ENCODE results near the gene KIF2A.

KIF2A gene

DNA sequence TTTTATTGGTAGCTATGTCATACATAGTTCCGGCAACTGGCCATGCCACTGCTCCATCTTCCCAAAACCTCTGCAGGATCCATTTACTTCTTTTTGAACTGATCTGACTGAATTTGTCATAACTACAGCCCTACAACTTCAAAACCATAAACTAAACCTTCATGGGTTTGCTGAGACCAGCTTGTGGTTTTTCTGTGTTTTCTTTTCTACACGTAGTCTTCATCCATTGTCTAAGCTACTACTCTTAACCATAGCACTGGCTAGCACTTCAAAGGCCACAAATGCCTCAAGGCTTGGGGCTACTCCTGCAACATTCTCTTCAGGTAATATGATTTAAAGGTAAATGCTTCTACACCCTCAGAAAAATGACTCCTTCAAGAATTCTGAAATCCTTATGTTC is 9.0 kb upstream of the KIF2A start:
- DNase-seq = peak; percentile 31

DNA sequence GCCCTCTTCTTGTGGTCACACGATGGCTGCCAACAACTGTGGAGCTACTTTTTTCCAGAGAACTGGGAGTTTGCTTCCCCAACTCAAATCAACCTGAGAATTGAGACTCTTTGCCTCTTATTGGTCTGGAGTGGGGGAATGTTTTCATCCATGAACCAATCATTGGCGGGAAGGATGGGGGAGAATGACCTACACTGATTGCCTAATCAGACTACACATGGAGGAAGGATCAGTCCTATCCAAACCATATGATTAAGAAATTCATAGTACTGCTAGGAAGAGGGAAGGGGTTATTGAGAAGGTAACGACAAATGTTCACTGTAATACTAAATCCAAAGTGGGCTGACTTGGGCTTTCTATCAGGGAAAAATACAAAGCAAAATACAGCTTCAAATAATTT is 7.9 kb upstream of the KIF2A start:
- DNase-seq = no peak

DNA sequence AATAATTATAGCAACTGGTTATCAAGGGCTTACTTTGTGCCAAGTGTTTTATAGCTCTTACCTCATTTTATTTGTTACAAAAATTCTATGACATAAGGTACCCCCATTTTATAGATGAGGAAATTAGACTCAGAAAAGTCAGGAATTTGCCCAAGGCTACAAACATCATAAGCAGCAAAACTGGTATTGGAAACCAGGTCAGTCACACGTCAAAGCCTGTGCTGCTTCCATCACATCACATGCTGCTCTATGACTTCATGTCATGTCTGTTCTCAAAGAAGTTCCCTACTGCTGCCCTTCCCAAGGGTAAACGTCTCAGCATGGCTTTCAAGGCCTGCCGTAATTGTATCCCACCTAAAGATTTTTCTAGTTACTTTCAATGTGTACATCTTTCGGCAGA is 6.9 kb upstream of the KIF2A start:
- no peak for DNase-seq

DNA sequence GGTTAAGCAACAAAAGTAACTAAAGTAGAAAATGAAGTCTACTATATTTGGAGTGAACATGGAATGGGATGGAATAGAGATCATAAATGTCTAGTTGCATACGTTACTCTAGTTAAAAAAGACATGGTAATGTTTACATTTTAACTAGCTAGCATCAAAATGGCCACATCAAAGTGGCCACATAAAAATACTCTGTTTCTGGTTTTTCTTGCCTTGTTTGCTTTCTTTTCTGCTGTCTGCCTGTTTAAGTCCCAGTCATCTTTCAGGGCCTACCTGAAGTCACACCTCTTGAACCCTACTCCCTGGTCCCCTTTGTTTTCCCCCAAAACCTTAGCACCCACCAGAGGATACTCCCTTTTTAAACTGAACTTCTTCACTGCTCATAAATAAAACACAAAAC is 6.4 kb upstream of the KIF2A start:
- DNase-seq = peak; percentile 77

DNA sequence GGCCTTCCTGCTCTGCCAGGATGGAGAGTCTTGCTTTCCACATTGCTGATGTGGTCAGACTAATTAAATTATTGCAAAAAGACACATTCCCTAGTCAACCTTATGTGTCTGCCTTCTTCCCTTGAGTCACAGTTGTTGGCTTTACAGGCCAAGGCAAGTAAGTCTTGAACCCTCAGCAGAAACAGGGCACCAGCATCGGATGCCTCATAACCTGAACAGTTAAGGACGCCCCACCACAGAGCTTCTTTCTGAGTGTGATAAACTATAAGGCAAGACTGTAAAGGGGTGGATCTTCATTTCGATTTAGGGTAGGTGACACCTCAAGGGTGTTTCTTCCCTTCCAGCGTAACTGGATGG is 670 bp upstream of the KIF2A start:
- no peak for DNase-seq

DNA sequence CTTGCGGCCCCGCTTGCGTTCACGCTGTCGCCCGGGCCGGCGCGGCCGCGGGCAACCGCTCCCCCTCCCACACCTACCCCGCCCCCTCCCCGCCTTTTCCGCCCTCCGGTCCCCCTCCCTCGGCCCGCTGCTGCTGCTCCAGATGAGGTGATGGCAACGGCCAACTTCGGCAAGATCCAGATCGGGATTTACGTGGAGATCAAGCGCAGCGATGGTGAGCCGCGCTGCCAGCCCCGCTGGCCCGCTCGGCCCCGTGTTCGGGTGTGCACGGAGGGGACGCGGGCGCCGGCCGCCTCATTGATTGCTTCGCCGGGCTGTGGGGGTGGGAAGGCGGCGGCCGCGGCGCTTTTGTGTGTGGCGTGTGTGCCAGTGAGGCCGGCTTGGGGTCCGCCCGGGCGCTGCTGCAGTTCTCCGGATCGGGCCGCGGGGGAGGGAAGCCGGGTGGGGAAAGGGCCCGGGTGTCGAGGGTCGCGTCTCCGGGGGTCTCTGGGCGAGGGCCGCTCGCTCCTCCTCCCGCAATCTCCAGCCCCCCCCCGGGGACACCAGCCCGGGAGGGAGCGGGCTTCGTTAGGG is 403 bp downstream of the KIF2A start:
- DNase-seq = no peak

DNA sequence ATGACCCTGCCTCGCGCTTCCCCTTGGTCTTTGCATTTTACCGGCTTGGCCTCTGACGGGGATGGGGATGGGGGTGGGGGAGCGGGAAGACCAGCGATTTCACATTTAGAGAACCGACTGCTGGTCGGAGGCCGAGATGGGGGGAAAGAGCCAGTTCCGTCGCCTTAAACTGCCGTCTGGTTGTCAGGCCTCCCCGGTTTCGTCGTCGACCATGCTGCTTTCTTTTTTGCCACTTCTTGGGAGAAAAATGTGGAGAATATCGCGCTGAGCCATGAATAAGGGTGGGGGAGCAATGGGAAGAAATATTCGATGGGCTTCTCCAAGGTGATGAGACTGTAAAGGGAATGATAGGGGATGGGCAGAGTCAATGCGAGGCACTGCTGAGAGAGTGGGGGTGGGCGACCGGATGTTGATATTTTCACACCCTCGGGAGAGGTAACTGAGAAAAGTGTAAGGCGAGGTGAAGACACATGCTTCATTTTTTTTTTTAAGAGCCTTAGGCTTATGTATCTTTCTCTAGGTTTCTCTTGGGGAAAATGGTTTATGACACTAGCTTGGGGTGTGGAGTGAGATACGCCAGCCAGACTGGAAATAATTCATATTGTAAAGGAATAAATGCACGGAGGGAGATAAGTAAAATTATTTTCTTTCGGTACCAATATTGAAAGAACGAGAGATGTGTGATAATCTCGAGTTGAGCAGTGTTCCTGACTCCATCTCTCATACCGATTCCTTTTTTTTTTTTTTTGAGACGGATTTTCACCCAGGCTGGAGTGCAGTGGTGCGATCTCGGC is 1.1 kb downstream of the KIF2A start:
- peak; percentile 60 for DNase-seq

DNA sequence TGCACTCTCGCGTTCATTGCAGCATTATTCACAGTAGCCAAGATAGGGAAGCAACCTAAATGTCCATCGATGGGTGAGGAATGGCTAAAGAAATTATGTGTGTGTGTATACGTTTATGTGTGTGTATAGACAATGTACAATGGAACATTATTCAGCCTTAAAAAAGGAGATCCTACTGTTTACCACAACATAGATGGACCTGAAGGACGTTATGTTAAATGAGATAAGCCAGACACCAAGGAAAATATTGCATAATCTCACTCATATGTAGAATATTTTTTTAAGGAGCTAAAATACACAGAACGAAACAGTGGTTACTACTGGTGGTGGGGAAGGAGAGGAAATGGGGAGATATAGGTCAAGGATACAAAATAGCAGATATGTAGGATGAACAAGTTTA is 2.4 kb downstream of the KIF2A start:
- DNase-seq = no peak

DNA sequence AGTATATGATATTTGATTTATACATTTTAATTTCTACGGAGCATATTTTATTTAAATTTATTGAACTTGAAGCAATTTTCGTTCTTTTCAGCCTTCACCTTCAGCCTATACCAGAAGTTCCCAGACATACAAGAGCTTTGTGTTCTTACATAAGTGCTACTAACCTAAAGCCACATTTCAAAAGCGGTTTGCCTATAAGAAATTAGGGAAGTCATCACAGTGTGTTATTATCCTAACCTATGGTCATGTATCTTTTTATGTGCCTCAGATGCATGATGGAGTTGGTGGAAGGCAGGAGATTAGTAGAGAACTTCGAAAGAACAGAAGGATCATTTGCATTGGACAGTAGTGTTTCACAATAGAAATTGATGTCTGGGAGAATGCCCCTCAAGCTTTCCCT is 3.1 kb downstream of the KIF2A start:
- DNase-seq = no peak

DNA sequence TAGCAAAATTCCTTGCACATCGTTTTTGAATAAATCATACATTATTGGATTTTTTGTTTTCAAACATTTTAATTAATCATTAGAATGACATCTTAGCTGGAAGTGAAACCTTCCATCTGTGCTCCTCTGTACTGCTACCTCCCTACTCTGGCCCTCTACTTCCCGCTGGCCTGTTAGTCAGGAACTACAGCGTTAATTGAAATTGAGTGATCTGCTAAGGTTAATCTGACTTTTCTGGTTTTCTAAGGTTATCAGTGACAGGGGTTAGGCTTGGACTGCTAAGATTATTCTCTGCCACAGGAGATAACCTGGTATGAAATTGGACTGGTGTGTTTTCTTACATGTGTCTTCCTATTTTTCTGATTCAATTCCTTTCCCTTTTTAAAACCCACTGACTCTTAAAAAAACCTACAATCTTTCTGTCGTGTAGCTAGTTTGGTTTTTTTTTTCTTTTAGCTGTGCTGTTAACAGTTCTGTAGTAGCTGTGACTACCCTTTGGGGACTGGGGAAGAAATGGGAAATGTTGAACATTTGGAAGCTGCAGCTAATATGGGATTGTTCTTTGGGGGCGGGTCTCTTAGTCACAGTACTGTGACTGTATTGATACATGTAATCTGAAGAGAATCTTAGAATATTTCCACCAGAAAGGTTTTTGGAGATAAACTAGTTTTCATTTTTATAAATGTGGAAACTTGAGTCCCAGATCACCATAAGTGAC is 4.6 kb downstream of the KIF2A start:
- DNase-seq = no peak

DNA sequence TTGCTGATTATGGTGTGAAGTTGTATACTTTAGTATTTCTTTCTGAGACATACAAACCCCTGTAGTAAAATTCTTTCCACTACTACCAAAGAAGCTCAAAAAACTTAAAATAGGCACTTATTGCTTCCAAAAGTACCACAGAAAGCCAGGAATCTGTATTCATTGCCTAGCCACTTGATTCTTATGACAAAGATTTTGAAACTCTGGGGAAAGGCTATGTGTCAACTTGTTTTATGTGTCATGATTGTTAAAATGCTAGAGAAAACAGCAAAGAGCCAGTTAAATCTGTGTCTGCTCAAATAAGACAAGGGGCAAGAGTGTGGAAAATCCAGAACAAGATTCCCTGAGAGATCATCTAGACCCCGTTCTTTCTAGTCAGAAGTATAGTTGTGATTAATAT is 6.0 kb downstream of the KIF2A start:
- no peak for DNase-seq

DNA sequence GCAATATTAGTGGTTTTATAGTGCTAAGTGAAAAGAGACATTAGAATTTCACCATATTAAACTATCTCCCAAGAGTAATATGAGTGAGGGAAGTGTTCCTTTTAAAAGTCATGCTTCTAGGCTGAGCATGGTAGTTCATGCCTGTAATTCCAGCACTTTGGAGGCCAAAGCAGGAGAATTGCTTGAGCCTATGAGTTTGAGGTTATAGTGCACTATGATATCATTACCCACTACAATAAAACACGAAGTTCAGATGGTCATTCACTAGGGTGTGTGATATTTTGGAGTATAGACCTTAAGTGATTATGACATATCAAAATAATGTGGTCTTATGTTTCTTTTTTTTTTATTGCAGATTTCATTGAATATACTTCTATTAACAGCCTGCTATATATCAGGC is 6.7 kb downstream of the KIF2A start:
- DNase-seq = no peak

DNA sequence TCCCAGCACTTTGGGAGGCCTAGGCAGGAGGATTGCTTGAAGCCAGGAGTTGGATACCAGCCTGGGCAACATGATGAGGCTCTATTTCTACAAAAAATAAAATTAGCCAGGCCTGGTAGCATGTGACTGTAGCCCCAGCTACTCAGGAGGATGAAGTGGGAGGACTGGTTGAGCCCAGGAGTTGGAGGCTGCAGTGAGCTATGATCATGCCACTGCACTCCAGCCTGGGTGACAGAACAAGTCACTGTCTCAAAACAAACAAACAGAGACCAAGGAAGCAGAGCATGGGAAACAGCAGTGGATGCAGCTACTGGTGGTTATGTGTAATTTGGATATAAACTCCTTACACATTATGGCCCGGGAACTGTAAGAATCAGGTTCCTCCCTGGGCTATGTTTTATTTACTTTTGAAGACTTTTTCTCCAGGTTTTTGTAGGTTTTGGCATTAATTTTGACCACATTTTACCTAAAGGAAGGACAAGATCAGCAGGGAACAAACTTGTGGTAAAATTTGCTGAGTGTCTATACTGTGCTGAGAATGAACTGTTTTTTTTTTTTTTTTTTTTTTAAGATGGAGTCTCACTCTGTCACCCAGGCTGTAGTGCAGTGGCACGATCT is 8.3 kb downstream of the KIF2A start:
- DNase-seq = no peak

DNA sequence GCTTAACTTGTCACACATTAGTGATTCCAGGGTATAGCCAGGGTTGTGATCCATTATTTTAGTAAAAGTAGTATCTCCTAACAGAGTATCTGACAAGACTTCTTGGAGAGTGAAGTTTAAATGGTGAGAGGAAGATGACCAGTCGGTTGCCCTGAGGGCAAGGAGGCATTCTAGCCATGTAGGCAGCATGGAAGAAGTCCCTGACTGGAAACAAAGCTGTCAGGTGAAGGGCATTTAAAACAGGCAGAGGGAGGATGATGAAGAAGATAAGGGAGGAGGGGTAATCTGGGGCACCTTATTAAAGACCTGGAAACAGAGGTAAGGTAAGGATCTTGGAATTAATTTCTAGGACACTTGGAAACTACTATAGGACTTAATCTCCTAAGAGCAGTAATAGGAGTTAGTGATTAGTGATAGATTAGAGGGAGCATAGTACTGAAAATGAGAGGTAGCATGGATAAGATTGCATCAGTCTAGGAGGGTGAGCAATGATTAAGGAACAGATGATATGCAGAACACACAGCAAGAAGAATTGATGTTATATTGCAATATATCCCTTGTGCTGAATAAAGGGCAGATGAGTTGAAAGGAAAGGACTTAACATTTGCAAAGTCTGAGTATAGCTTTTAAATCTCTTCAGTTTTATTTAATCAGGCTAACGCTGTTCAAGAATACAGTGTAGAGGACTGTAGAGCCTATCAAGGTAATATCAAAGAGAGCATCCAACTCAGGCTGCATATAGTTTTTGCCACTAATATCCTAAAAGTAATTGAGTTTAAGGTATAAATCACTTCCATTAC is 9.6 kb downstream of the KIF2A start:
- no peak for DNase-seq

DNA sequence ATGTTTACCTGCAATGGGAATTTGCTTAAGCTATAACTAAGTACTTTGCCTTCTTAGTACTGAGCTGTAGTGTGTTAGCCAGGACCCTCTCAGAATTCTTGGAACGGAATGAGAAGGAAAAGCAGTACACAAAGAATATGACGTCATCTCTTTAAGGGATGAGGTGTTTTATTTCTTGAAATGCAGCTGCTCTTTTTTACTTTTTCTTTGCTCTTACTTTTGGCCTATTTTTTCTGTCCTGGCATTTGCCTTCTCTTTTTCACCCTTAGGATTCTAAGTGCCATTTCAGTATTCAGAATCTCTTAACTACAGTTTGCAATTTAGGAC is 10.1 kb downstream of the KIF2A start:
- DNase-seq = no peak

DNA sequence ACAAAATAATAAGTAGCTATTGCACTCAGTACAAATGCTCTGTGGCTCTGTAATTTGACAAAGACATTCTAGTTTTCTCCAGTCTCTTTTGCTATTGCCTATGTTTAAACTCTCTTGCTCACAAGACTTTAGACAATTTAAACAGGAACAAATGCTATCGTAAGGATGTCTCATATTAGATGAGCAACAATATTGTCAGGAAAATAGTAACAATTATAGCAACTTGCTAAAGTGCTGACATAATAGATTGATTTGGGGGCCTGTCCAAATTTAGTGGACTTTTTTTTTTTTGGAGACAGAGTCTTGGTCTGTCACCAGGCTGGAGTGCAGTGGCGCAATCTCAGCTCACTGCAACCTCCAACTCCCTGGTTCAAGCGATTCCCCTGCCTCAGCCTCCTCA is 11.8 kb downstream of the KIF2A start:
- DNase-seq = no peak

DNA sequence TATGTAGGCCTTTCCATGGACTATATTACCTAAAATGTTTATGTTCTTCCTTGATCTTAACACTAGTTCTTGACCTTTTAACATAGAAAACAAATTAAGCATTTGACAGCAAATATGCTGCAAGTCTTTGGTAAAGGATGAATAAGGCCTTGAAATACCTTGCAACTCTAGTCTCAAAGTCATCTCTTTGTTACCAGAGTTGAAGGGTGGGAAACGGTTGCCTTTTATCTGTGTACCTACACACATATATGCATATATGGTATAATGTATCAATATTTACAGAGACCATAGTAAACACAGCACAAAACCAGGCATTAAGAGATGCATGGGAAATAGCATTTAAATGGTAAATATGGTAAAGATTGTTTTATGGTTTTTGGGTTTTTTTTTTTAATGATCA is 16.5 kb downstream of the KIF2A start:
- no peak for DNase-seq

DNA sequence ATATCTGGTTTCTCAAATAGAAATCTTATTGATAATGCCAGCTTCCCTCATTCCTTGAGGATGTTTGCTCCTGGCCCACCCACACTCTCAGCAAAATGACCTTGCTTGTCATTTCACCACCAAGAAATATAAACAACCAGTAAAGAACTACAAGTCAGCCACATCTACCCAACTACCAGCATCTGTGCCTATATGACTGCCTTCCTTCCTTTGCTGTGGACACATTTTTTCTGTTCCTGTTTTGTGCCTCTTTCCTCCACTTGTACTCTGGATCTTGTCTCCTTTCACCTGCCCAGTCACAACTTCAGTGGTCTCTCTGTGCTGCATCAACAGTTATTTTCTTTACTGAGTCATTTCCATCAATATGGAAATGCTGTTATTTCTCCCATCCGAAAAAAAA is 20.3 kb downstream of the KIF2A start:
- DNase-seq = no peak

DNA sequence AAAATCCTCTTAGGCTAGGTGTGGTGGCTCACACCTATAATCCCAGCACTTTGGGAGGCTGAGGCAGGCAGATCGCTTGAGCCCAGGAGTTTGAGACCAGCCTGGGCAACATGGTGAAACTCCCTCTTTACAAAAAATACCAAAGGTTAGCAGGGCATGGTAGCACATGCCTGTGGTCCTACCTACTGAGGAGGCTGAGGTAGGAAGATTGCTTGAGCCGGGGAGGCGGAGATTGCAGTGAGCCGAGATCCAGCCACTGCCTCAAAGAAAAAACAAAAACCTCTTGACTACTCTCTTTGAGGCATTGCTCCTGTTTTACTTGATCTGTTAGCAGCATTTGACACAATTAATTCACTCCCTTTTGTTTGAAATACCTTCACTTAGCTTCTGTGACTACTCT is 20.7 kb downstream of the KIF2A start:
- DNase-seq = no peak

DNA sequence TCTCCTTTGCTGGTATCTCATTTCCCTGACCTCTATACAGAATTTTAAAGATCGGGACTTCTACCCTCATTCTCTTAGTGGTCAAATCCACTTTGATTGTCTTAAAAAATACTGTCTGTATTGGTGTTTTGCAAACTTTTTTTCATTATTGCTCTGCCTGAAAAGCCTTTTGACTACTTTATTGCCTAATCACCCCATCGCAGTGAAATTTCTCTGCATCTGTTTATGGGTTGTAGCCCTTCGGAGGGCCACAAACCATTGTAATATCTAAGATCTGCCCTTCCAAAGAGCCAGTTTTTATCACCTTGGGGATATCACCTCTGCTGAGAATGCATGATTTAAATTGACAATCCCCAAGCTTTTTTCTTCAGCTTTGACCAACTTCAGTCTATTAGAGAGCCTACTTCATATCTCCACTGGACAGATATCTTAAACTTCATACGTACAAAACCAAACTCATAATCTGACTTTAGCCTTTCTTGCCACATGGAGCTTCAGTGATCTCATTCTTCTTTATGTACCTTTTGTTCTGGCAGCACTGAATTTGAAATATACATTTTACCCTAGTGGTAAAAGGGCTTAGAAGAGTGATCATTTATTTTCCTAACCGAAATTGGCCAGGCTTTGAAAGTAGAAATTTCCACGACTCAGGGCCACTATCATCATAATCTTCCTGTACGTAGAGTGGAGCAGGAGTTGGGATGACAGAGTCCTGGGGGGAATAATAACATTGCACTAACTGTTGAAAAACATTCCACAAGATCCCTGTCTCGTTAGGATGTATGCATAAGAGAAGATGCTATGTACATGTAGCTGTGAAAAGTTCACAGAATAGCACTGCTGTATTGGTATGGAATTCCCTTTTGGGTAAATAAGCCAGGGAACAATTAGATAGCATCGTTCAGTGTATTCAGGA is 21.4 kb downstream of the KIF2A start:
- no peak for DNase-seq

DNA sequence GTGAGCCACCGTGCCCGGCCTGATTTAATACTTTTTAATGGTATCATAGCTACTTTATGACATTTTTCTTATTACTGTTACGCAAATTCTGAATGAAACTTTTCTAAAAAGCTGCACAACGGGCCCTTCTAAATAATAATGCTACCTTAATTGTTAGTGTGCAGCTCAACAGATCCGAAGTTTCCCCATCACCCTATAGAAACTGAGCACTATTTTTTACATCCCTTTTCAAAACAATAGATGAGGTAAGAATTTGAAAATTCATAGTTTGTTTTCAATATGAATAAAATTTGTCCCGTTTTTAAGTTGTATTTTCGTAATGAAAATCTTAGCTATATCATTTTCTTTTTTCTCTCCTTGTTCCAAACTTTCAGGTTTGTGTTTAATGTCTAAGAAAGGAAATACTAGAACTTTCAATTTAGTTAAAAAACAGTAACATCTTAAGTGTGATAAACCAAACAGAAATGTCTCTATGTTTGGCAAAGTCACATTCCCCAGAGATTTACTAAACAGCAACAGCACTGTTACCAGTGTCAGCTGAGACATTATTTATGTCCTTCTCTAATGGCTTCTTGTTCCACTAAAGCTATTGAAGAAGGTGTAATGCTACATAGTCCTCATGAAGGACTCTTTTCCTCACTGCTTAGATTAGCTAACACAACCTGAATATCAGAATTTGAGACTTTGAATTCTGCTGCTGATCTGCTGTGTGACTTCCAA is 22.9 kb downstream of the KIF2A start:
- no peak for DNase-seq

Measured in central memory CD4-positive, alpha-beta T cell (primary cell).